Stimulated activated CD8-positive, alpha-beta memory T cell treated with anti-CD3 and anti-CD28 coated beads, Interleukin-4, amount 100 ng/mL, for 4 hours (primary cell): Measurements from ENCODE around the gene IQGAP2.
"Not testable (repeated sequence)": the region's sequence is repeated elsewhere in the genome, so short reads cannot be mapped to it uniquely, and the experiment has no call there.

ENCODE experiments used
- DNase-seq, 2 donors: peaks; one replicate each; pipeline ENCODE4 v3.0.0-alpha.2; 2020; ENCODE audit warnings: low read depth in 2 of 2, low spot score in 1 of 2

The IQGAP2 gene

GRCh38 chr5:76735762-76736545 is 332.9 kb downstream of the IQGAP2 start:
- no peak for DNase-seq

GRCh38 chr5:76736679-76737556 is 333.8 kb downstream of the IQGAP2 start:
- DNase-seq: no peak

GRCh38 chr5:76737846-76738245 is 334.8 kb downstream of the IQGAP2 start:
- DNase-seq: no peak

GRCh38 chr5:76741506-76741905 is 338.4 kb downstream of the IQGAP2 start:
- DNase-seq: not testable (repeated sequence)

- DNase-seq: no peak
Observed at GRCh38 chr5:76742583-76742982, 339.5 kb downstream of the IQGAP2 start.

DNA sequence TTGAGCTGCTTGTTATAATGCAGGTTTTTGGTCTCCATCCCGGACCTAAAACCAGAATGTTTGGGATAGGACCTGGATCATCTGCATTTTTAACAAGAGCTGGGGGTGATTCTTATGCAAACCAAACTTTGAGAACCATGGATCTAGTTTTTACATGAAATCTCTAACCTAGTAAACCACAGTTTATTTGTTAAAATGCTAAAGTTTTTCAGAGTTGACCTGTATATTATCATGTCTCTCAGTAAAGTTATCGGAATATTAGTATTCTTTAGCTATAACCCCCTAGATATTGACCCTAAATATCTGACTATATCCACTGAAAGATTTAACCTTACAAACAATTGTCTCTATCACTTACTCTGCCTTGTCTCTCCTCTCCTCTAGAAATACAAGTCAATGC is 341.5 kb downstream of the IQGAP2 start:
- DNase-seq: no peak

GRCh38 chr5:76745670-76746069 is 342.6 kb downstream of the IQGAP2 start:
- no peak for DNase-seq

DNA sequence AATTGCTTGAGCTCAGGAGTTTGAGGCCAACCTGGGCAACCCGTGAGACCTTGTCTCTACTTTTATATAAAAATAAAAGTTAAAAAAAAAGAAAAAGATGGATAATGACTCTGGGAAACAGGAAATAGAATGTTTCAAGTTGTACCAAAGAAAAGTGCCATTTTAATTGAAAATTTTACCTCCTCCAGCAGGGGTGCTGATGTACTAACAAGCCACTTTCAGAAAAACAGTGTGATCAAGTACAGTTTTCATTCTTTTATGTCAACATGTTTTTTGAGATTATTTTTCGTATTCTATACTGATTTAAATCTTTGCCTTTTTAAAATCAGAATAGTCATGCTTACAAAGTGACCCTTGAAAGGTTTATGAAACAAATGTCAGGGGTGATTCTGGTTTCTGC is 343.6 kb downstream of the IQGAP2 start:
- no peak for DNase-seq

DNA sequence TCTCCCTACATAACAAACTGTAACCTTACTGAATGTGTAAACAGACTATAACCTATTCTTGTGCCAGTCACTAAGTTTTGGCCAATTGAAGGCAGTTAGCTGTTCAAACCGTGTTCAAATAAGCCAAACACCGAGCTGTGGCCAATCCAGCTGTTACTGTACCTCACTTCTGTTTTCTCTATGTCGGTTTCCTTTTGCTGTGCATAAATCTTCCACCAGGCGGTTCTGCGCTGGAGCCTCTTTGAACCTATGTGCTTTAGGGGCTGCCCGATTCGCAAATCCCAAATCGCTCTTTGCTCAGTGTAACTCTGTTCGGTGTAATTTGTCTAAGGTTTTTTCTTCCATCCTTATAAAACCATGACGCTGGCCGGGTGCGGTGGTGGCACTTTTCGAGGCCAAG is 344.6 kb downstream of the IQGAP2 start:
- no peak for DNase-seq

GRCh38 chr5:76751291-76751690 is 348.2 kb downstream of the IQGAP2 start:
- no peak for DNase-seq

- no peak for DNase-seq
Observed at GRCh38 chr5:76754668-76755078, 351.6 kb downstream of the IQGAP2 start.

DNA sequence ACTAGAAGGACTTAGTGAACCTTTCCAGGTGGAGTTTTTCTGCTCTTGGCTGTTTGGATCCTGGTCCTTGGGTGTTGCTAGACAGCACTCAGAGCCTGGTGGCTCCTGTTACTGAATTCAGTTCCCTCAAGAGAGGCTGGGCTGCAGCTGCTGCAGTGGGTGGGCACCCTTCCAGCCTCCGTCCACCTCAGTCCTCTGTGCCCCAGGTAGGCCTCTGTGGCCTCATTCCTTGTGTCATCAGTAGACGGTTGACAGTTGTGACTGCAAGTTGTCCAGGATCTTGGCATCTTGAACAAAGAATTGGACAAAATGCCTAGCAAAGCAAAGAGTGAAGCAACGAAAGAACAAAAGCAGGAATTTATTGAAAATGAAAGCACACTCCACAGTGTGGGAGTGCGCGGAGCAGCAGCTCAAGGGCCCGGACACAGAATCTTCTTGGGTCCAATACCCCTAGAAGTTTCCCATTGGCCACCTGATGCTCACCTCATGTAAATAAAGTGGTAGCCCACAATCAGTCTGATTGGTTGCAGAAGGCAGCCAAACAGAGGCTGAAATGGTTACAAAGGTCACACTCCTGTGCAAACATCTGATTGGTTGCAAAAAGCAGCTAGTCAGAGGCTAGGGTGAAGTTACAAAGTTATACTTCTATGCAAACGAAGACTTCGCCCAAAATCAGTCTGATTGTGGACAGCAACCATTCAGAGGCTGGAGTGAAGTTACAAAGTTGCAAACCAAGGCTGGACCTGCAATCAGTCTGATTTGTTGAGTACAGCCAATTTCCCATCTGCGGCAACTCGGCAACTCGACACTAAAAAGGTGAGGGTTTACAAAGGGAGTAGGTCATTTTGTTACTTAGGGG is 352.9 kb downstream of the IQGAP2 start:
- DNase-seq: no peak

GRCh38 chr5:76757049-76757448 is 354.0 kb downstream of the IQGAP2 start:
- no peak for DNase-seq
